ENCODE results near the gene CCDC34.

DNA sequence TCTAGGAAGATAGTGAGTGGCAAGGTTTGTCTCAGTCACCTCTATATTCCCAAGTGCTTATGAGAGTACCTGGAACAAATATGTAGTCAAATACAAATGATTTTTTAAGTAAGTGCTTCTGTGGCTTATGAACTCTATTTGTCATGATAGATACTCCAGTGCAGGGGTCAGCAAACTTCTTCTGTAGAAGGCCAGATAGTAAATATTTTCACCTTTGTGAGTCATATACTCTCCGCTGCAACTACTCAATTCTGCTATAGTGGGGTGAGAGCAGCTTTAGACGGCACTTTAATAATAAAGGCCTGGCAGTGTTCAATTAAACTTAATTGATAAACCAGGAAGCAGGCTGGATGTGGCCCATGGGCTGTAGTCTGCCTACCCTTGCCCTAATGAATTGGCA is 12.4 kb upstream of the CCDC34 start:
- TF ChIP-seq, protein P1, sequence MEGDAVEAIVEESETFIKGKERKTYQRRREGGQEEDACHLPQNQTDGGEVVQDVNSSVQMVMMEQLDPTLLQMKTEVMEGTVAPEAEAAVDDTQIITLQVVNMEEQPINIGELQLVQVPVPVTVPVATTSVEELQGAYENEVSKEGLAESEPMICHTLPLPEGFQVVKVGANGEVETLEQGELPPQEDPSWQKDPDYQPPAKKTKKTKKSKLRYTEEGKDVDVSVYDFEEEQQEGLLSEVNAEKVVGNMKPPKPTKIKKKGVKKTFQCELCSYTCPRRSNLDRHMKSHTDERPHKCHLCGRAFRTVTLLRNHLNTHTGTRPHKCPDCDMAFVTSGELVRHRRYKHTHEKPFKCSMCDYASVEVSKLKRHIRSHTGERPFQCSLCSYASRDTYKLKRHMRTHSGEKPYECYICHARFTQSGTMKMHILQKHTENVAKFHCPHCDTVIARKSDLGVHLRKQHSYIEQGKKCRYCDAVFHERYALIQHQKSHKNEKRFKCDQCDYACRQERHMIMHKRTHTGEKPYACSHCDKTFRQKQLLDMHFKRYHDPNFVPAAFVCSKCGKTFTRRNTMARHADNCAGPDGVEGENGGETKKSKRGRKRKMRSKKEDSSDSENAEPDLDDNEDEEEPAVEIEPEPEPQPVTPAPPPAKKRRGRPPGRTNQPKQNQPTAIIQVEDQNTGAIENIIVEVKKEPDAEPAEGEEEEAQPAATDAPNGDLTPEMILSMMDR (IDR thresholded peaks at IDR 0.05 in 2 of 3, conservative IDR thresholded peaks at IDR 0.05 in 1 of 3; ENCODE audit: borderline replicate concordance in 1 of 3, insufficient read depth in 1 of 3, low read depth in 2 of 3, low read length in 2 of 3) = no peak
- TF ChIP-seq ZNF274 (IDR thresholded peaks at IDR 0.05; ENCODE audit: low read depth, low read length) (no peak), POLR2A (IDR thresholded peaks at IDR 0.05; ENCODE audit: borderline replicate concordance, extremely low read depth, insufficient read depth, insufficient read length) (no peak), EZH2 (IDR thresholded peaks at IDR 0.05) (no peak), EZH2phosphoT487 (IDR thresholded peaks at IDR 0.05; ENCODE audit: borderline replicate concordance) (no peak), RAD21 (IDR thresholded peaks at IDR 0.05; ENCODE audit: low read depth) (no peak), CEBPB (IDR thresholded peaks at IDR 0.05; ENCODE audit: low read depth) (no peak), TCF7L2 (IDR thresholded peaks at IDR 0.05; ENCODE audit: borderline replicate concordance, extremely low read depth, insufficient read depth, insufficient read length) (no peak), POLR2AphosphoS5 (IDR thresholded peaks at IDR 0.05; ENCODE audit: low read depth, low read length) (no peak), JUND (IDR thresholded peaks at IDR 0.05) (no peak)
- TF ChIP-seq, protein P2, sequence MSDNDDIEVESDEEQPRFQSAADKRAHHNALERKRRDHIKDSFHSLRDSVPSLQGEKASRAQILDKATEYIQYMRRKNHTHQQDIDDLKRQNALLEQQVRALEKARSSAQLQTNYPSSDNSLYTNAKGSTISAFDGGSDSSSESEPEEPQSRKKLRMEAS (IDR thresholded peaks at IDR 0.05) = no peak
- TF ChIP-seq, protein P3, sequence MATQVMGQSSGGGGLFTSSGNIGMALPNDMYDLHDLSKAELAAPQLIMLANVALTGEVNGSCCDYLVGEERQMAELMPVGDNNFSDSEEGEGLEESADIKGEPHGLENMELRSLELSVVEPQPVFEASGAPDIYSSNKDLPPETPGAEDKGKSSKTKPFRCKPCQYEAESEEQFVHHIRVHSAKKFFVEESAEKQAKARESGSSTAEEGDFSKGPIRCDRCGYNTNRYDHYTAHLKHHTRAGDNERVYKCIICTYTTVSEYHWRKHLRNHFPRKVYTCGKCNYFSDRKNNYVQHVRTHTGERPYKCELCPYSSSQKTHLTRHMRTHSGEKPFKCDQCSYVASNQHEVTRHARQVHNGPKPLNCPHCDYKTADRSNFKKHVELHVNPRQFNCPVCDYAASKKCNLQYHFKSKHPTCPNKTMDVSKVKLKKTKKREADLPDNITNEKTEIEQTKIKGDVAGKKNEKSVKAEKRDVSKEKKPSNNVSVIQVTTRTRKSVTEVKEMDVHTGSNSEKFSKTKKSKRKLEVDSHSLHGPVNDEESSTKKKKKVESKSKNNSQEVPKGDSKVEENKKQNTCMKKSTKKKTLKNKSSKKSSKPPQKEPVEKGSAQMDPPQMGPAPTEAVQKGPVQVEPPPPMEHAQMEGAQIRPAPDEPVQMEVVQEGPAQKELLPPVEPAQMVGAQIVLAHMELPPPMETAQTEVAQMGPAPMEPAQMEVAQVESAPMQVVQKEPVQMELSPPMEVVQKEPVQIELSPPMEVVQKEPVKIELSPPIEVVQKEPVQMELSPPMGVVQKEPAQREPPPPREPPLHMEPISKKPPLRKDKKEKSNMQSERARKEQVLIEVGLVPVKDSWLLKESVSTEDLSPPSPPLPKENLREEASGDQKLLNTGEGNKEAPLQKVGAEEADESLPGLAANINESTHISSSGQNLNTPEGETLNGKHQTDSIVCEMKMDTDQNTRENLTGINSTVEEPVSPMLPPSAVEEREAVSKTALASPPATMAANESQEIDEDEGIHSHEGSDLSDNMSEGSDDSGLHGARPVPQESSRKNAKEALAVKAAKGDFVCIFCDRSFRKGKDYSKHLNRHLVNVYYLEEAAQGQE (IDR thresholded peaks at IDR 0.05; ENCODE audit: low read depth) = no peak

Measured in HCT116 (cell line).